Upper lobe of right lung (tissue), 1 donor: ENCODE measurements around the gene TRAF3IP3. TPM values are rescaled to one million over a fixed set of nuclear protein-coding genes. Genes with fewer than 3 reads are reported as not detected.
A peak's percentile ranks its signal among the peaks of the same experiment; 100 is the strongest.

Experiments used
- ATAC-seq: fragments of 200-7000 bp; cut with Tn5 transposase; one replicate; pipeline ENCODE4 v1.9.1; 2020; ENCODE audit warnings: mild to moderate bottlenecking, moderate library complexity
- DNase-seq: peaks from one replicate; pipeline ENCODE4 v3.0.0-alpha.2; 2020
- H3K27ac ChIP-seq: fragments of 200-600 bp; one replicate; pipeline ENCODE4 v1.8.0; 2022
- H3K27me3 ChIP-seq: fragments of 200-600 bp; one replicate; pipeline ENCODE4 v1.8.0; 2022; ENCODE audit warnings: mild to moderate bottlenecking
- H3K36me3 ChIP-seq: fragments of 200-600 bp; one replicate; pipeline ENCODE4 v1.8.0; 2022
- H3K4me1 ChIP-seq: fragments of 200-600 bp; one replicate; pipeline ENCODE4 v1.8.0; 2022
- H3K4me3 ChIP-seq: fragments of 200-600 bp; one replicate; pipeline ENCODE4 v1.8.0; 2022; ENCODE audit warnings: mild to moderate bottlenecking
- H3K9me3 ChIP-seq: fragments of 200-600 bp; one replicate; pipeline ENCODE4 v1.8.0; 2022
- CTCF ChIP-seq: fragments of 200-600 bp; IDR thresholded peaks from one replicate; pipeline ENCODE4 v1.8.0; 2022; ENCODE audit warnings: antibody characterized with exemption
- intact Hi-C: fragments of 100-400 bp; cut with DNase I; formaldehyde crosslinking; loops from one replicate; pipeline ENCODE4 v1.11.0; 2022
- total RNA-seq: library from RNA; stranded (reverse); fragmentation: NEBNext Ultra II Directional; extraction: Animal tissue kit (Norgen Biotek cat#: 25700); gene quantifications from one replicate; pipeline ENCODE4 v1.2.1, GENCODE V29; 2021
- donor health status: DM: no; HTN: yes; CAD: no; lungs with severe emphysema.

Gene TRAF3IP3
- total RNA-seq, 1 donor from 2014 or later: 12.4 TPM

GRCh38 chr1:209759829-209760359 lies 4.0 kb downstream of the TRAF3IP3 start:
- H3K4me3 ChIP-seq: no peak overlapping the region
- no peaks in the 10 kb centered on the region for H3K36me3 ChIP-seq
- ATAC-seq: no peak
- intact Hi-C loops: no loop called here
- no peak overlapping the region for H3K27ac ChIP-seq
- peaks cover 7% of the 10 kb centered on the region for H3K4me1 ChIP-seq
- no peak for TF ChIP-seq CTCF
- no peaks in the 10 kb centered on the region for H3K9me3 ChIP-seq
- no peak for DNase-seq
- H3K27me3 ChIP-seq: no peaks in the 10 kb centered on the region

GRCh38 chr1:209761011-209761635 lies 5.3 kb downstream of the TRAF3IP3 start:
- ATAC-seq: peak; percentile 42
- Histone ChIP-seq H3K9me3 (no peaks in the 10 kb centered on the region), H3K4me1 (no peaks in the 10 kb centered on the region), H3K4me3 (no peak overlapping the region), H3K27me3 (no peaks in the 10 kb centered on the region), H3K36me3 (no peaks in the 10 kb centered on the region), H3K27ac (no peak overlapping the region)
- DNase-seq: no peak
- intact Hi-C loops: no loop called here
- TF ChIP-seq CTCF: no peak

- DNase-seq (no peak), ATAC-seq (peak; percentile 8)
- Histone ChIP-seq H3K9me3 (no peaks in the 10 kb centered on the region), H3K4me3 (no peak overlapping the region), H3K4me1 (peaks cover 16% of the 10 kb centered on the region), H3K36me3 (no peaks in the 10 kb centered on the region), H3K27ac (no peak overlapping the region), H3K27me3 (no peaks in the 10 kb centered on the region)
- intact Hi-C loops: no loop called here
- TF ChIP-seq CTCF: no peak
These were observed 10.2 kb downstream of the TRAF3IP3 start for GRCh38 chr1:209766051-209766450.

- Histone ChIP-seq H3K4me1 (peaks cover 16% of the 10 kb centered on the region), H3K27me3 (no peaks in the 10 kb centered on the region), H3K9me3 (no peaks in the 10 kb centered on the region), H3K36me3 (no peaks in the 10 kb centered on the region), H3K27ac (no peak overlapping the region), H3K4me3 (no peak overlapping the region)
- intact Hi-C loops: no loop called here
- DNase-seq: no peak
- no peak for ATAC-seq
- no peak for TF ChIP-seq CTCF
These were observed 11.2 kb downstream of the TRAF3IP3 start for GRCh38 chr1:209767096-209767495.

- ATAC-seq: peak; percentile 57
- Histone ChIP-seq H3K27ac (no peak overlapping the region), H3K9me3 (no peaks in the 10 kb centered on the region), H3K27me3 (no peaks in the 10 kb centered on the region), H3K36me3 (no peaks in the 10 kb centered on the region), H3K4me1 (peaks cover 16% of the 10 kb centered on the region), H3K4me3 (no peak overlapping the region)
- DNase-seq: no peak
- intact Hi-C loops: no loop called here
- TF ChIP-seq CTCF: no peak
These were observed 11.9 kb downstream of the TRAF3IP3 start for GRCh38 chr1:209767706-209768105.
